Muscle layer of colon (tissue), 2 donors: Measurements from ENCODE around the gene AJM1.
A peak's percentile ranks its signal among the peaks of the same experiment; 100 is the strongest.

Experiments used
- H3K27ac ChIP-seq: one replicate; pipeline ENCODE4 v1.7.0; 2013; ENCODE audit warnings: low read depth, mild to moderate bottlenecking, low read length, moderate library complexity
- H3K27me3 ChIP-seq, 2 donors: one replicate each; pipeline ENCODE4 v1.7.0; 2013; ENCODE audit warnings: low read length in 2 of 2, mild to moderate bottlenecking in 2 of 2; ENCODE audit not compliant: insufficient read depth in 2 of 2, control insufficient read depth in 1 of 2
- H3K36me3 ChIP-seq: one replicate; pipeline ENCODE4 v1.7.0; 2013; ENCODE audit warnings: mild to moderate bottlenecking, low read length; ENCODE audit not compliant: insufficient read depth
- H3K4me1 ChIP-seq: one replicate; pipeline ENCODE4 v1.7.0; 2013; ENCODE audit warnings: mild to moderate bottlenecking, low read length; ENCODE audit not compliant: insufficient read depth
- H3K4me3 ChIP-seq, 2 donors: one replicate each; pipeline ENCODE4 v1.7.0; 2013; ENCODE audit warnings: low read length in 2 of 2, low read depth in 1 of 2, mild to moderate bottlenecking in 1 of 2, moderate library complexity in 1 of 2
- H3K9ac ChIP-seq: one replicate; pipeline ENCODE4 v1.7.0; 2013; ENCODE audit warnings: low read length
- H3K9me3 ChIP-seq: one replicate; pipeline ENCODE4 v1.7.0; 2013; ENCODE audit warnings: mild to moderate bottlenecking, low read length
- donor health status: abdominal sarcoma.
- donor health status: Adenocarcinoma of cecum.

The AJM1 gene

DNA sequence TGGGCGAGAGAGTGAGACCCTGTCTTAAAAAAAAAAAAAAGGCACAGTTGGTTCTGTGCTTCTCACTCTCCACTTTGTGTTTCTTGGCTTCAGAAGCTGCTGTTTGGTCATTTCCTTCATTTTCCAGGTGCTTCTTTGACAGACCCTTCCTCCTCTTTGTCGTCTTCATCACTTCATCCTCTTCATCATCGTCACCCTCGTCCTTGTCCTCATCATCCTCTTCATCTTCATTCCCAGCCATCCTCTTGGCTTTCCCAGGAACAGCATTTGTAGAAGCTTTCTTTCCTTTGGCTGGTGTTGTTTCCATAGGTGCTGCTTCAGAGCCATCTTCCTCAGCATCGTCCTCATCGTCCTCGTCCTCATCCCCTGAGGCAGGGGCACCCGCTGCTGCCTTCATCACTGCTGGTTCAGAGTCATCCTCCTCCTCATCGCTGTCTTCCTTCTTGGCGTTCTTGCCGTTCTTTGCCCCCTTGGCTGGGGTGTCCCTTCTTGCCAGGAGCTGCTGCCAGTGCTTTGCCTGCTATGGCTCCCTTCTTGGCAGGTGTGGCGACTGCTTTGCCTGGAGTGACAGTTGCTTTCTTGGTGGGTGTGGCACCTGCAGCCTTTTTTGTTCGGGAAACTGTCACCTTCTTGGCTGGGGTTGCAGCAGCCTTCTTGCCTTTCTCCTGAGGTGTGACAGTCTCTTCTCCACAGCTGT lies 27.4 kb upstream of the AJM1 start:
- no peak overlapping the region for H3K27ac ChIP-seq
- no peak overlapping the region for H3K4me3 ChIP-seq
- no peaks in the 10 kb centered on the region for H3K9me3 ChIP-seq
- no peak overlapping the region for H3K9ac ChIP-seq
- peaks cover 10% of the 10 kb centered on the region for H3K4me1 ChIP-seq
- no peaks in the 10 kb centered on the region for H3K27me3 ChIP-seq
- H3K36me3 ChIP-seq, result peaks cover 4% of the 10 kb centered on the region

DNA sequence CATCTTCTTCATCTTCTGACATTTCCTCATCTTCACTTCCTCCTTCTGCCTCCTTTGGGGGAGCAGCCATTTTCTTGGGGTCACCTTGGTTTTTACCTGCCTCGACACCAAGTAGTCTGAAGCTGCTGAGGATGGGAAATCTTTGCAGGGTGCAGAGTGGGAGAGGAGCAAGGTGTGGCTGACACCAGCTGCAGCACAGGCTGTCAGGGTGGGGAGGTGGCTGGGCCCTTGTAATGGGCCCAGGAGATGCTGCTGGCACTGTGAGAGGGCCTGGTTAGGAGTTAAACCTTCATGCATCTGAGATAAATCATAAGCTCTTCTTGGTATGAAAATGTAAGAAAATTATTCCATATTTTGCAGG lies 26.9 kb upstream of the AJM1 start:
- H3K27ac ChIP-seq, result no peak overlapping the region
- peaks cover 4% of the 10 kb centered on the region for H3K36me3 ChIP-seq
- H3K4me3 ChIP-seq, result no peak overlapping the region
- no peak overlapping the region for H3K9ac ChIP-seq
- no peaks in the 10 kb centered on the region for H3K27me3 ChIP-seq
- H3K4me1 ChIP-seq, result peaks cover 4% of the 10 kb centered on the region
- H3K9me3 ChIP-seq, result no peaks in the 10 kb centered on the region

DNA sequence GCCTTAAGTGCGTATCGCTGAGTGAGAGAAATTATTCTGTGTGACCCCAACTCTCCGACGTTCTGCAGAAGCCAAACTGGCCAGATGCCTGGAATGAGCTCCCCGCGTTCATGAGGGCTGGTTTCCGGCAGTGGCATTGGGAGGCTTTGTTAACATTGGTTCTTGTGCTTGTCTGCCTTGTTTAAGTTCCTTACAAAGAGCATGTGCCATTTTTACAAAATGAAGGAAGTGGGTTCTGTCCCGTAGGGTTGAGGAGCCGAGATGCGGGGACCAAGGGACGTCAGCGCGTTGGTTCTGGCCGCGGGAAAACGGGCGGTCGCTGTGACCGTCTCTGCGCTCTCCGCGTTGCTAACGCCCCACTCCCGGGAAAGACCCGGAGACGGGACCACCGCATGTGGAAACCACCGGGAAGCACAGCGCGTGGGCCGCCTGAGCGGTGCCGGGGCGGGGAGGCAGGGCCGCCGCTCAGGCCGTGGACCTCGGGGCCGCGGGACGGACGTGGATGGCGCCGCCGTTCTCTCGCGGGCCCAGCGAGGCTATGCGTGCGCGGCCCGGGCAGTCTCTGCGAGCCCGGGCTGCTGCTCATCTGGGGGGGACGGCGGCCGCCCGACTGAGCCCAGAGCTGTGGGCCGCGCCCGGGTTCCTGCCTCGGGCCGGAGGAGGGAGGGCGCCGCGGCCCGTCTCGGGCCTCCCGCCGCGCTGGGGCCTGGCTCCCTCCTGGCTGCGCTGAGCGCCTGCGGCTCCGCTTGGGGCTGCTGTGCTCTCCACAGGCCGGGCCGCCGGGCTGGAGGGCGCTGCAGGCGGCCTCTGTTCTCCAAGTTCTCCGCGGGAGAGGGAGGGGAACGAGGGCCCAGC lies 21.1 kb upstream of the AJM1 start:
- Histone ChIP-seq H3K4me3 (peak overlapping the region; percentile 35 to 38), H3K27ac (no peak overlapping the region), H3K36me3 (peaks cover 15% of the 10 kb centered on the region), H3K9ac (no peak overlapping the region), H3K4me1 (peaks cover 6% of the 10 kb centered on the region), H3K9me3 (no peaks in the 10 kb centered on the region), H3K27me3 (no peaks in the 10 kb centered on the region)

DNA sequence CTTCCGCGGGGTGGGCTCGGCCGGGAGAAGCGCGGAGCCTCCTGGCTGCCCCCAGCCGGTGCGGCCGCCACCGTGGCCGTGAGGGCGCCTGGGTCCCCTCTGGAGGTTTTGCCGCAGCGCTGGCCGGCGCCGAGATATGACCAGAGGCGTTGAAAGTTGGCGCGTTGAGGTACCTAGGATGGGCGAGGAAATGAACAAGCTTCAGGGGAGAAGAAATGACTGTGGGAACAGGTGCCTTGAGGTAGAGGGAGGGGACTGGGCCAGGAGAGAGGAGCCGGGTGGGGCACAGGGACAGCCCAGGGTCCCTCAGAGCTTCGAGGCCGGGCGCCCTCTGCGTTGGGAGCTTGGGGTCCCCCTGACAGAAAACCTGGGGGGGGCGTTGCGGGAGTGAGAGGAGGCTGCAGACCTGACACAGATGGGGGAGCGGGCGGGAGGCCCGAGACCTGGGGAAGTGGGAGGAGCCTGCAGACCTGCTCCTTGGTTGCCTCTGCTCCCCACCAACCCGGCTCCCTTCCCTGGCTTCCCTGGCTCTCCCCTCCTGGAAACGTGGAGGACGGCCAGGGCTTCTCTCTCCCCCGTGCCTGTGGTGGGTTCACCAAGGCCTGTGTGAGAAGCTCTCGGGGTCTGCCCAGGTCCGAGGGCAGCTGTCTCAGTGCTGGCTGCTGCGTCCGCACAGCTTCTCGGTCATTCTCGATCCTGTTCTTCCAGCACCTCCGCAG lies 20.3 kb upstream of the AJM1 start:
- Histone ChIP-seq H3K4me1 (peaks cover 6% of the 10 kb centered on the region), H3K27ac (no peak overlapping the region), H3K36me3 (peaks cover 15% of the 10 kb centered on the region), H3K27me3 (no peaks in the 10 kb centered on the region), H3K9me3 (no peaks in the 10 kb centered on the region), H3K9ac (no peak overlapping the region), H3K4me3 (peak overlapping the region in 1 of 2 donors; percentile 35)

DNA sequence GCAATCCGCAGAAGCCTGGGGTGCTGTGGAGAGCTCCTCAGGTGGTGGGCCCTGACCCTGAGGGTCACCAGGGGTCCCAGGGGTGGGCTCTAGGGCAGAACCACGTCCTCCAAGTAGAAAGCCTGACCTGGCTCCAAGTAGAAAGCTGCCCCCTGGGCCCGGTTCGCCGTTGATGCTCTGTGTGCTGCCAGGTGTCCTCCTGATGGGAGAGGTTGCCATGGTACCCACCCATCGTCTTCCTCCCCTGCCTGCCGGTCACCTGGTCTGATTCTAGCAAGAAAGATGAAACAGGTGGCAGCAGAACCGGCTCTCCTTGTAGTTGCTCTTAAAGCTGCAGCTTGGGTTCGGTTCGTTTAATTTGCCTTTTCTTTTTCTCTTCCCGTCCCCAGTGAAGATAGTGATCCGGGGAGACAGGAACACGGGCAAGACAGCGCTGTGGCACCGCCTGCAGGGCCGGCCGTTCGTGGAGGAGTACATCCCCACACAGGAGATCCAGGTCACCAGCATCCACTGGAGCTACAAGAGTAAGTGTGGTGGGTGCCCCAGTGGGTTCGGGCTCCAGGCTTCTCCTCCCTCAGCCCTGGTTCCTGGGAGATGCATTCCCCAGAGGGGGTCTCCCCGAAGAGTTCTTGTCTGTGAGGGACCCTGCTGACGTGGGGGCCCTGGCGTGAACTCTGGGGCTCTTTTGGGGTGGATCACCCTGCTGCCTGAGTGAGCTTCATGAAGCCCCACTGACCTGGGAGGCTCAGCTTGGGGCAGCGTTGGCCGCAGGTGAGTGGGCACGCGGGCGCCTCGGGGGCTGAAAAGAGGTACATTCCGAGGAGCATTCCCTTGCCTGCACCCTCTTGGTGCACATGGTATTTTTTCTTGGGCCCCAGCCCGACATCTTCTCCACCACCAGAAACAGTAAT lies 18.9 kb upstream of the AJM1 start:
- Histone ChIP-seq H3K27me3 (no peaks in the 10 kb centered on the region), H3K9me3 (no peaks in the 10 kb centered on the region), H3K4me1 (peaks cover 6% of the 10 kb centered on the region), H3K27ac (no peak overlapping the region), H3K4me3 (no peak overlapping the region), H3K9ac (no peak overlapping the region), H3K36me3 (peaks cover 15% of the 10 kb centered on the region)

DNA sequence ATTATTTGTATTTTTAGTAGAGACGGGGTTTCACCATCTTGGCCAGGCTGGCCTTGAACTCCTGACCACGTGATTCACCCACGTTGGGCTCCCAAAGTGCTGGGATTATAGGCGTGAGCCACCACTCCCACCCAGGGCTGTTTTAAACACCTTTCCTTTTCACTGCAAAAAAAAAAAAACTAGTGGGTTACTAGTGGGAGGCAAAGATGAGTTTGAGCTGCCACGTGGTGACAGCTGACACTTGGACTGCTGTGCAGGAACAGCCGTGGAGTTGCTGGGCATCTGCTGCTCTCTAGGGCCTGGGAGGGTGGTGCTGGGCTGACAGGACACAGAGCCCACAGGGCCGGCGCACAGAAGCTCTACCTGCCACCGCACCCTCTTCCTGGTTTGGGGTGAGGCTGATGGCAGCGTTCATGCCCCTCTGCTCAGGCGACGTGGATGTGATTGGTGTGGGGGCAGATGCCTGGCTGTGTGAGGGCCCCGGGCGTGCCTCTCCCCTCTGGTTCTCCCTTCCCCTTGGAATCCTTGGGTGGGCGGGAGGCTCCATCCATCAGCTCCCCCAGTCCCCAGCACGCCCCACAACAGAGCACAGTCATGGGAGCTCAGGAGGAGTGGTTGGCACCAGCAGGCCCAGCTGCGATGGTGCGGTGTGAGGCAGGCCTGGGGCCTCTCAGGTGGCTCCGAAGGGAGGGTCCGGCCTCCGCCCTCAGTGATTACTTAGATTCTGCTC lies 17.6 kb upstream of the AJM1 start:
- Histone ChIP-seq H3K27me3 (no peaks in the 10 kb centered on the region), H3K27ac (no peak overlapping the region), H3K9me3 (no peaks in the 10 kb centered on the region), H3K36me3 (peaks cover 22% of the 10 kb centered on the region), H3K4me1 (peaks cover 6% of the 10 kb centered on the region), H3K9ac (no peak overlapping the region), H3K4me3 (no peak overlapping the region)

DNA sequence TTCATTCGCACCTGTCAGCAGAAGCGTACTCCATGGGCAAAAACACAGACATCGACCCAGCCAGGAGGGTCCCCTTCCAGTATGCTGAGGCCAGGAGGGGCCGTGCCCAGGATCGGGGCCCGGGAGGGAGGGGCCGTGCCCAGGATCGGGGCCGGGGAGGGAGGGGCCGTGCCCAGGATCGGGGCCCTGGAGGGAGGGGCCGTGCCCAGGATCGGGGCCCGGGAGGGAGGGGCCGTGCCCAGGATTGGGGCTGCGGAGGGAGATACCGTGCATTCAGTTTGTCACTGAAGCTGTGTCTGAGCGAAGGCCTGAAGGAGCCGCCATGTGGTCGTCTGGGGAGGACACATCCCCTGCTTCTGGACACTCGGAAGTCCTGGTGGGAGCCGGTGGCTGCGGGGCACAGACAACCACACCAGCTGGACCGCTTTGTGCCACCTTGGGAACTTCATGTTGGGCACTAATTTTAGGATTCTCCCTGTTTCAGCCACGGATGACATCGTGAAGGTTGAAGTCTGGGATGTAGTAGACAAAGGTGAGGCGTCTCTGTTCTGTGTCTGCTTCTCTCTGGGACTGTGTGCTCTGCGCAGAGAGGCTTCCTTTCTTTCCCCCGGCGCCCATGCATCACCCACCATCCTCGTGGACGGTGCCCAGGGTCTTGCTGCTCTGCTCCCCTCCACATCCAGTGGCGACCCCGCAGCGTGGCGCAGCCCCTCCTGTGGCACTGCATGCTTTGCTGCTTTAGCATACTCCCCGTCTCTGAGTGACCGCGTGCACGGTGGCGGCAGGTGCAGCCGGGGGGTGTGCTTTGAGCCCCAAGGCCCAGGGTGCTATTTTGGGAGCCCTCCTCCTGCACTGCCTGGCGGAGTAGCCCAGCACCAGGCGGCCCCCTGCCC lies 16.7 kb upstream of the AJM1 start:
- no peaks in the 10 kb centered on the region for H3K9me3 ChIP-seq

DNA sequence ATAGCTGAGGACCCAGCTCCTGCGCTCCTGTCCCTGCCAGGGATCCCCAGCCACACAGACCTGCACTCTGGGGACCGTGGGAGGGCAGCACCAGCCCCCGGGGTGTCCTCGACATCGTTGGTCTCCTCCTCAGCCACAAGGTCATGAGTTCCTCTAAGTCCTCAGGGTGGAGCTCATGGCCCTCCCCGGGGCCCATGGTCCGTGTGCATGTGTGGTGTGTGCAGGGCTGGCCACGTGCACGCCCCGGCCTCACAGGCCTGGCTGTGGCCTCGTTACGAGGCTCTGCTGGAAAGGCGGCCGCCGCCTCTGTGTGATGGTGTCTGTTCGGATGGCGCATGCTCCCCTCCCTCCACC lies 16.1 kb upstream of the AJM1 start:
- H3K4me3 ChIP-seq, result no peak overlapping the region
- no peaks in the 10 kb centered on the region for H3K9me3 ChIP-seq
- no peak overlapping the region for H3K27ac ChIP-seq
- H3K36me3 ChIP-seq, result peaks cover 33% of the 10 kb centered on the region
- no peak overlapping the region for H3K9ac ChIP-seq
- no peaks in the 10 kb centered on the region for H3K4me1 ChIP-seq
- no peaks in the 10 kb centered on the region for H3K27me3 ChIP-seq

More for the DNA sequence above, 16.7 kb upstream of the AJM1 start:
- H3K4me3 ChIP-seq, result no peak overlapping the region
- peaks cover 29% of the 10 kb centered on the region for H3K36me3 ChIP-seq
- H3K27me3 ChIP-seq, result no peaks in the 10 kb centered on the region
- no peak overlapping the region for H3K27ac ChIP-seq
- no peak overlapping the region for H3K9ac ChIP-seq
- peaks cover 6% of the 10 kb centered on the region for H3K4me1 ChIP-seq

DNA sequence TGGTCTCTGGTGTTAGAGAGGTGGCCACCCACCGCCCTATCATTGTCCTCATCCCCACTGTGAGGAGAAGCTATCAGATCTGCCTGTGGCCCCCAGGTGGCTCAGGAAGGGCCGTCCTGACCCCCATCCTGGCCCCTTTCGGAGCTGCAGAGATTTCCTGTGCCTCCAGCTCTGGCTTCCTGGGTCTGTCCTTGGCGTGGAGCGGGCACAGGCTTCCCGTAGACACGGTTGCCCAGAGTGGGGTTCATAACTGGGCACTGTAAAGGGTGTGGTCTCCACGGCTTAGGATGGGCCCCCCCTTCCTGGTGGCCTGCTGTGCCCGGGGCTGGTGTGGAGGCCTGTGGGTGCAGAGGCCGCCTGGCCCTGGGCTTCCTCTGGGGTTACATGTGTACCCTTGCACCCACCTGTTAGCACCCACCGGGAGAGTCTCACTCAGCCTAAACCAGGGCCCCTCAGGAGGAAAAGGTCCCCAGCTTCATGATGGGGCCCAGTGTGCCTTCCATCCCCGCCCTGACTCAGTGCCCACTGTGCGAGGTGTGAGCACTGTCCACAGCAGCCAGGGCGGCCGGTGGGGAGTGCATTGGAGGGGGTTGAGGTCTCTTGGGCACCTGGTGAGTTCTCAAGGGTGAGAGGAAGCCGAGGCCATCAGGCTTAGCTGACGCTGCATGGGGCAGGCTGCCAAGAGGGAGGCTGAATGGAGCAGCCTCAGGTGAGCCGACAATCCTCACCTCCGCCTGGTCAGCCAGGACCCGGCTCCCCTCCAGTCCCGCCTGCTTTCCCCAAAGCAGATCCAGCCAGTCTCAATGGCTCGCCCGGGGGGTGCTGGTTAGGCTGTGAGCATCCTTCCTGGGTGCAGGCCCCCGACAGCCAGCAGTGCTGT lies 15.3 kb upstream of the AJM1 start:
- H3K27ac ChIP-seq, result no peak overlapping the region
- H3K27me3 ChIP-seq, result no peaks in the 10 kb centered on the region
- no peaks in the 10 kb centered on the region for H3K9me3 ChIP-seq
- no peak overlapping the region for H3K9ac ChIP-seq
- H3K4me1 ChIP-seq, result no peaks in the 10 kb centered on the region
- no peak overlapping the region for H3K4me3 ChIP-seq
- H3K36me3 ChIP-seq, result peaks cover 34% of the 10 kb centered on the region
